Stimulated activated CD8-positive, alpha-beta memory T cell treated with anti-CD3 and anti-CD28 coated beads, Interleukin-4, amount 100 ng/mL, for 1 hour (primary cell): ENCODE measurements around the gene NUTM2A.
"Not testable (repeated sequence)": the region's sequence is repeated elsewhere in the genome, so short reads cannot be mapped to it uniquely, and the experiment has no call there.

Experiments
- DNase-seq, 2 donors: peaks; one replicate each; pipeline ENCODE4 v3.0.0-alpha.2; 2020; ENCODE audit warnings: low read depth in 2 of 2, low spot score in 1 of 2

NUTM2A gene, protein sequence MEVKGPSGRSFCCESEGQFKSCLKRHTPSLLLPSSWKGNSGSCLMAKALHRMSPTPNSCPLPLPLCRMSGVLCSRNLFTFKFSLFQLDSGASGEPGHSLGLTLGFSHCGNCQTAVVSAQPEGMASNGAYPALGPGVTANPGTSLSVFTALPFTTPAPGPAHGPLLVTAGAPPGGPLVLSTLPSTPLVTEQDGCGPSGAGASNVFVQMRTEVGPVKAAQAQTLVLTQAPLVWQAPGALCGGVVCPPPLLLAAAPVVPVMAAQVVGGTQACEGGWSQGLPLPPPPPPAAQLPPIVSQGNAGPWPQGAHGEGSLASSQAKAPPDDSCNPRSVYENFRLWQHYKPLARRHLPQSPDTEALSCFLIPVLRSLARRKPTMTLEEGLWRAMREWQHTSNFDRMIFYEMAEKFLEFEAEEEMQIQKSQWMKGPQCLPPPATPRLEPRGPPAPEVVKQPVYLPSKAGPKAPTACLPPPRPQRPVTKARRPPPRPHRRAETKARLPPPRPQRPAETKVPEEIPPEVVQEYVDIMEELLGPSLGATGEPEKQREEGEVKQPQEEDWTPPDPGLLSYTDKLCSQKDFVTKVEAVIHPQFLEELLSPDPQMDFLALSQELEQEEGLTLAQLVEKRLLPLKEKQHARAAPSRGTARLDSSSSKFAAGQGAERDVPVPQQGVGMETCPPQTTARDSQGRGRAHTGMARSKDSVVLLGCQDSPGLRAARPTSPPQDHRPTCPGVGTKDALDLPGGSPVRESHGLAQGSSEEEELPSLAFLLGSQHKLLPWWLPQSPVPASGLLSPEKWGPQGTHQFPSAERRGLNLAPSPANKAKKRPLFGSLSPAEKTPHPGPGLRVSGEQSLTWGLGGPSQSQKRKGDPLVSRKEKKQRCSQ

GRCh38 chr10:87225148-87225547, at the start of gene NUTM2A:
Gene NUTM2A, plus strand, starts transcription at chr10:87225448. Its CDS starts 383 bp downstream, at chr10:87225831.
- not testable (repeated sequence) for DNase-seq

- DNase-seq: not testable (repeated sequence)
These were observed 47.7 kb upstream of the NUTM2A start for GRCh38 chr10:87177587-87177986.

- not testable (repeated sequence) for DNase-seq
These were observed 40.8 kb upstream of the NUTM2A start for GRCh38 chr10:87184421-87184820.

- DNase-seq: not testable (repeated sequence)
These were observed 39.2 kb upstream of the NUTM2A start for GRCh38 chr10:87186016-87186415.

GRCh38 chr10:87187573-87187972, 37.7 kb upstream of the NUTM2A start:
- not testable (repeated sequence) for DNase-seq

DNA sequence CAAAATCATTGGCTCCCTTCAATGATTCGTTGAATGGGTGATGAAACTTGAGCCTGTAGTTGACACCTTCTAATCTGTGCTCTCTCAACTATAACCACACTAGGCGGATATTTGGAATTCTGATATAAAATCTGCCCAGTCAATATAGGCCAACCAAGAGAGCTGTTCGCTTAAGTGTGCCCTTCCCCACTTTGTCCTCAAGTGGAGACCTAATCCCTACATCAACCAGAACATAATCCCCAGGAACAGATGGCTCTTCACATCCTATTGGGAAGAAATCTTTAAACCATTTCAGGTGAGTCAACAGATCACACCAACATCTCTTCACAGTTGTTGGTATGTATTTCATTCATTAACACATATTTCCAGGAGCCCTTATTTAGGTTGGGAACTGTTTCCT, 33.4 kb upstream of the NUTM2A start:
- not testable (repeated sequence) for DNase-seq

GRCh38 chr10:87200924-87201323, 24.3 kb upstream of the NUTM2A start:
- DNase-seq: not testable (repeated sequence)

DNA sequence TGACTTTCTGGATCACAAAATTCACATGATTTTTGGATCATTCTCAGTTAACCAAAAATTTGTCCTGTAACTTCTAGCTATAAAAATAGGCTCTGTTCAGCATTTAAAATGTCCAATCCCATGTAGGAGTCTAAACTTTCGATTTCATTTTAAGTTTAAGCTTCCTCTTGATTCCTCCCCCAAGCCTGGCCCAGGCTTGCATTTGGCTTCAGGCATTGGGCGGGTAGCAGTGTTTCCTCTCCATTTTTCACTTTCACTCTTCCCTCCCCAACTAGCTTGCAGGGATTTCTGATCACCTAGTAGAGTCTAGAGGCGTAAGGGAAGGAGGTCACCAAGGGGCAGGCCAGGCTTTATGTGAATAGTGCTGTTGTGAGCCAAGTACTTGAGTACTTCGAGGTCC, 20.4 kb upstream of the NUTM2A start:
- DNase-seq: not testable (repeated sequence)

DNA sequence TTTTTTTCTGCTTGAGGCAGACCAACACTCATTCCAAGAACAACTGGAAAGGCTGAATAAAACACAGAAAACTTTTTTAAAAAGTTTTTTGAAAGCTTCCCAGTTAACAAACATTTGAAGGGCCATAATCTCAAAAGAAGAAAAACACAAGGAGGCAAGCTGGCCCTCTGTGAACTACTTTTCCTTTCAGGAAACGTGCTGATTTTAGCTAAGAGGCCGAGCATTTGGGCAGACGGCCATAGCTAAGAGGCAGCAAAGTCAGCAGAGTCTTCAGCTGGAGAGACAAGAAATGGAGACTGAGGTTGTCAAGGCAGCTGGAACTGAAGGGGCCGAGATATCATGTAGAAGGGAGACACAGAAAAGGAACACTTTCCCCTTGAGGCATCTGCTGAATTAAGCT, 18.3 kb upstream of the NUTM2A start:
- not testable (repeated sequence) for DNase-seq

DNA sequence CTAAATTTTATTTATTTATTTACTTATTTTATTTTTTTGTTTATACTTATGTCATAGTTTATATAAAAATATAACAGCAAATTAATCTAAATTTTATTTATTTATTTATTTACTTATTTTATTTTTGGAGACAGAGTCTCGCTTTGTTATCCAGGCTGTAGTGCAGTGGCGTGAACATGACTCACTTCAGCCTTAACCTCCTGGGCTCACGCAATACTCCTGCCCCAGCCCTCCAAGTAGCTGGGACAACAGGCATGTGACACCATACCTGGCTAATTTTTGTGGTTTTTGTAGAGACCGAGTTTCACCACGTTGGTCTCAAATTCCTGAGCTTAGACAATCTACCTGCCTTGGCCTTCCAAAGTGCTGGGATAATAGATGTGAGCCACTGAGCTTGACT, 14.9 kb upstream of the NUTM2A start:
- DNase-seq: not testable (repeated sequence)

DNA sequence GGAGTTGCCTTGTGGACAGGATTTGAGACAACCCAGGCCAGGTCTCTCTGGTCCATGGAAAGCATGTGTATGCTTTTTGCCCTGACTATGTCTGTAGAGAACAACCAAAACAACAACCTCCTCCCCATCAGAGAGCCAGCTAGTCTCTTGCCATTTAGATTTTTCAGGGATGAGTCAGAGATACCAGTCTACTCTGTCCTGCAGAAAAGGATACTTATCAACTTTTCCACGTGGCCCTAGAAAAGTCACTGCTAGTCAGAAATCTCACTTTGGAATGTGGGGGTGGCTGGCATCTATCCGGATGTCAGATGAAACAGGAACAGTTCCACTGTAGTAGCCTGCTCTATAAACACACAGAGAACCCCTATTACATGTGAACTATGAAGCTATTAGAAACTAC, 13.4 kb upstream of the NUTM2A start:
- DNase-seq: not testable (repeated sequence)

- not testable (repeated sequence) for DNase-seq
These were observed 12.0 kb upstream of the NUTM2A start for GRCh38 chr10:87213150-87213765.

GRCh38 chr10:87213806-87214205, 11.4 kb upstream of the NUTM2A start:
- DNase-seq: not testable (repeated sequence)

GRCh38 chr10:87216120-87216519, 9.1 kb upstream of the NUTM2A start:
- DNase-seq: not testable (repeated sequence)

- not testable (repeated sequence) for DNase-seq
These were observed 5.9 kb upstream of the NUTM2A start for GRCh38 chr10:87219370-87219769.

- DNase-seq: not testable (repeated sequence)
These were observed 2.5 kb upstream of the NUTM2A start for GRCh38 chr10:87222789-87223188.

DNA sequence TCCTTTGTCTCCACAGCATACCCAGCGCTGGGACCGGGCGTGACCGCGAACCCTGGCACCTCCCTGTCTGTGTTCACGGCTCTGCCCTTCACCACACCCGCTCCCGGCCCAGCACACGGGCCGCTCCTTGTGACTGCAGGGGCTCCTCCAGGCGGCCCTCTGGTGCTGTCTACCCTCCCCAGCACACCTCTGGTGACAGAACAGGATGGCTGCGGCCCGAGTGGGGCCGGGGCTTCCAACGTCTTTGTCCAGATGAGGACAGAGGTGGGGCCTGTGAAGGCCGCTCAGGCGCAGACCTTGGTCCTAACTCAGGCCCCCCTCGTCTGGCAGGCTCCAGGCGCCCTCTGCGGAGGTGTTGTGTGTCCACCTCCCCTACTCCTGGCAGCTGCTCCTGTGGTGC, 3.0 kb downstream of the NUTM2A start:
- not testable (repeated sequence) for DNase-seq

DNA sequence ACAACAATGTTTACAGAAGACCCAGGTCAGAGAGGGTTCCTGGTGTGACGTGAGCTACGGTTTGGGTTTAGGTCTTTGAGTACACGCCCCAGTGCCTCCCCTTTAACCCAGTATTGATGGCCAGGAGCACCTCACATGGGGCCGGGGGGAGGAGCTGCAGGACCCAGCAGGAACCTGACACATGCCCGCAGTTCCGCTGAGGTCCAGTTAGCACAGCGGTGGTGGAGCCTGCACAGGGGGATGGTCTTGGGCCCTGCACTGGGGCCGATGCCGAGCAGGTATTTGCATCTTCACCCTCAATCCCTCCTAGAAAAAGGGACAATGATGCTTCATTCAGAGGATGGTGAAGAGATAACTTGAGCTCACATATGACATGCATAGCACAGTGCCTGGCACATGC, 4.0 kb downstream of the NUTM2A start:
- DNase-seq: not testable (repeated sequence)

DNA sequence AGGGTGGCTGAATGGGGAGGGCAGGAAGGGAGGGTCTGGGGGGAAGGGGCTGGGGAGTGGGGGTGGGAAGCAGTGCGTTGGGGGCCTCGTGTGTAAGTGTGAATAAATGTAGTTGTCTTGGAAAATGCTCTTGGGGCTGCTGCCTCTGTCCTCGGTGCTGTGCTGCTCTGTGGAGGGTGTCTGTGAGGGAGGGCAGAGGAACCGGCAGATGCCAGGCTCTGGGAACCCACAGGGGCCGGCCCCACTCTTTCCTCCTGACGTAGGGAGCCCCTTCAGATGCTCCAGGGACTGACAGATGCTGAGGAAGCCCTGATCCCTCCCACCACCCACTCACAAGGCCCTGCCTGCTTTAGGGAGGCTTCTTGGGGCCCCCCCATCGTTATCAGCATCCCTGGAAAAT, 9.6 kb downstream of the NUTM2A start:
- not testable (repeated sequence) for DNase-seq

DNA sequence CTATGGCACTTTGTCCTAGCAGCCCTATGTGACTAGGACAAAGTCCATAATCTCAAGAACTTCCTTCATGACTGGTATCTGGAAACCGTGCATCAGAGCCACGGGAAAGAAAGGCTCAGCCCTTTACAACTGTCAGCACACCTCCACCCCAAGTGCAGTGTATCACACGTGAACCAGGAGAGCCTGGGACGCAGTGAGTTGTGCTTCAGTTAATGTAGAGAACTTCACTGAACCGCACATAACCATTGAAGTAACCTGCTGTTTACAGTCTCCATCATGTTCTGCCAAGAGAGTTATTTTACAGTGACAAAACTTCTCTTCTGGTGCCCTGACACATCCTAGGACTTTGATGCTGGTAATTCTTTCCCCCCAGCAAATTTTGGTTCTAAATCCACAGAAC, 12.0 kb downstream of the NUTM2A start:
- DNase-seq: not testable (repeated sequence)

- DNase-seq: not testable (repeated sequence)
These were observed 14.1 kb downstream of the NUTM2A start for GRCh38 chr10:87239346-87239808.
